ENCODE data around the gene FRMD4B. TPM values are rescaled to one million over a fixed set of nuclear protein-coding genes. Genes with fewer than 3 reads are reported as not detected.

The FRMD4B gene
- total RNA-seq, 1 donor from 2014 or later: 12.8 TPM

- DNase-seq (ENCODE audit: low spot score): no peak
- ATAC-seq: no peak
These were observed 204.9 kb downstream of the FRMD4B start for GRCh38 chr3:69180869-69181591.

- ATAC-seq (peak; percentile 37), DNase-seq (ENCODE audit: low spot score) (no peak)
These were observed 206.0 kb downstream of the FRMD4B start for GRCh38 chr3:69179740-69180372.

GRCh38 chr3:69178838-69179739 is 206.8 kb downstream of the FRMD4B start:
- ATAC-seq (peak; percentile 78), DNase-seq (ENCODE audit: low spot score) (peak; percentile 52)

GRCh38 chr3:69178082-69178481 is 207.8 kb downstream of the FRMD4B start:
- DNase-seq (ENCODE audit: low spot score): no peak
- no peak for ATAC-seq

GRCh38 chr3:69174871-69175737 is 210.8 kb downstream of the FRMD4B start:
- DNase-seq (ENCODE audit: low spot score) (no peak), ATAC-seq (no peak)

- no peak for DNase-seq (ENCODE audit: low spot score)
- no peak for ATAC-seq
These were observed 211.4 kb downstream of the FRMD4B start for GRCh38 chr3:69174445-69174844.

GRCh38 chr3:69172058-69172457 is 213.8 kb downstream of the FRMD4B start:
- DNase-seq (ENCODE audit: low spot score) (no peak), ATAC-seq (no peak)

GRCh38 chr3:69166446-69166845 is 219.4 kb downstream of the FRMD4B start:
- DNase-seq (ENCODE audit: low spot score): no peak
- peak; percentile 83 for ATAC-seq

GRCh38 chr3:69165744-69166143 is 220.1 kb downstream of the FRMD4B start:
- ATAC-seq (no peak), DNase-seq (ENCODE audit: low spot score) (no peak)

- ATAC-seq (no peak), DNase-seq (ENCODE audit: low spot score) (no peak)
These were observed 221.6 kb downstream of the FRMD4B start for GRCh38 chr3:69164296-69164695.

GRCh38 chr3:69162308-69162980 is 223.4 kb downstream of the FRMD4B start:
- DNase-seq (ENCODE audit: low spot score) (no peak), ATAC-seq (no peak)

GRCh38 chr3:69161587-69162307 is 224.1 kb downstream of the FRMD4B start:
- DNase-seq (ENCODE audit: low spot score): no peak
- ATAC-seq: peak; percentile 95

GRCh38 chr3:69160525-69160924 is 225.4 kb downstream of the FRMD4B start:
- no peak for ATAC-seq
- DNase-seq (ENCODE audit: low spot score): no peak

- DNase-seq (ENCODE audit: low spot score) (no peak), ATAC-seq (no peak)
These were observed 225.8 kb downstream of the FRMD4B start for GRCh38 chr3:69160107-69160506.

GRCh38 chr3:69149586-69149985 is 236.3 kb downstream of the FRMD4B start:
- DNase-seq (ENCODE audit: low spot score): no peak
- ATAC-seq: no peak

- no peak for ATAC-seq
- no peak for DNase-seq (ENCODE audit: low spot score)
These were observed 240.2 kb downstream of the FRMD4B start for GRCh38 chr3:69145688-69146087.

GRCh38 chr3:69144631-69145245 is 241.2 kb downstream of the FRMD4B start:
- DNase-seq (ENCODE audit: low spot score) (no peak), ATAC-seq (no peak)

GRCh38 chr3:69143612-69144011 is 242.3 kb downstream of the FRMD4B start:
- ATAC-seq (no peak), DNase-seq (ENCODE audit: low spot score) (no peak)
